IMR-90 (cell line): ENCODE results near the gene RAB4B.

ENCODE experiments used
- BHLHE40 ChIP-seq: fragments of 150-350 bp; IDR thresholded peaks from 2 replicates; pipeline ENCODE4 v1.6.1; 2016; ENCODE audit warnings: mild to moderate bottlenecking, low read depth, low read length
- CTCF ChIP-seq: conservative IDR thresholded peaks from 2 replicates; pipeline ENCODE4 v1.5.1; 2012; ENCODE audit warnings: mild to moderate bottlenecking, low read depth, low read length, improper control_type of control experiment
- FOS ChIP-seq: fragments of 150-350 bp; IDR thresholded peaks from 2 replicates; pipeline ENCODE4 v1.6.1; 2016; ENCODE audit warnings: low read depth, low read length
- MAFK ChIP-seq: IDR thresholded peaks from 2 replicates; pipeline ENCODE4 v1.6.1; 2012; ENCODE audit warnings: low read depth, low read length, improper control_type of control experiment
- MAZ ChIP-seq: IDR thresholded peaks from 2 replicates; pipeline ENCODE4 v1.6.1; 2012; ENCODE audit warnings: low read depth, mild to moderate bottlenecking, low read length, improper control_type of control experiment, moderate library complexity, borderline replicate concordance
- POLR2A ChIP-seq: IDR thresholded peaks from 2 replicates; pipeline ENCODE4 v1.6.1; 2012; ENCODE audit warnings: mild to moderate bottlenecking, low read depth, low read length
- RAD21 ChIP-seq: IDR thresholded peaks from 2 replicates; pipeline ENCODE4 v1.6.1; 2012; ENCODE audit warnings: low read length, improper control_type of control experiment
- RCOR1 ChIP-seq: IDR thresholded peaks from 2 replicates; pipeline ENCODE4 v1.6.1; 2012; ENCODE audit warnings: mild to moderate bottlenecking, low read length, improper control_type of control experiment; ENCODE audit not compliant: insufficient replicate concordance
- RFX5 ChIP-seq: IDR thresholded peaks from 2 replicates; pipeline ENCODE4 v1.8.0; 2012; ENCODE audit warnings: low read depth, mild to moderate bottlenecking, low read length, moderate library complexity
- SMC3 ChIP-seq: fragments of 150-350 bp; IDR thresholded peaks from 2 replicates; pipeline ENCODE4 v1.6.1; 2016; ENCODE audit warnings: low read depth, mild to moderate bottlenecking, antibody characterized with exemption, low read length, moderate library complexity

DNA sequence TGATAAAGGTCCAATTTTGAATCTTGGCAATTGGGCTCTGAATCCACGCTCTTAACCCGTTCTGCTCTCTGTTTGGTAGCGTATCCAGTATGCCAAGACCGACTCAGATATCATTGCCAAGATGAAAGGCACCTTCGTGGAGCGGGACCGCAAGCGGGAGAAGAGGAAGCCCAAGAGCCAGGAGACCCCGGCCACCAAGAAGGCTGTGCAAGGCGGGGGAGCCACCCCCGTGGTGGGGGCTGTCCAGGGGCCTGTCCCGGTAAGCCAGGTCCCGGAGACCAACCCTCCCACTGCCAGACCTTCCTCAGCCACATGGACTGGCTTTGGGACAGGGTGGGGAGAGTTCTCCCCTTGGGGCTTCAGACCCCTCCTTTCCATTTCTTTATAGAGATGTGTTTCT lies 18.7 kb upstream of the RAB4B start:
- TF ChIP-seq POLR2A = no peak
- TF ChIP-seq FOS = no peak
- no peak for TF ChIP-seq CTCF
- TF ChIP-seq BHLHE40 = no peak
- no peak for TF ChIP-seq MAZ
- no peak for TF ChIP-seq SMC3
- no peak for TF ChIP-seq RFX5
- no peak for TF ChIP-seq MAFK
- TF ChIP-seq RAD21 = no peak
- no peak for TF ChIP-seq RCOR1
